Stimulated activated CD8-positive, alpha-beta memory T cell treated with anti-CD3 and anti-CD28 coated beads, Interleukin-2, amount 100 ng/mL, for 48 hours (primary cell): ENCODE measurements around the gene PIGP.
"Not testable (repeated sequence)": the region's sequence is repeated elsewhere in the genome, so short reads cannot be mapped to it uniquely, and the experiment has no call there.

Experiments
- DNase-seq, 2 donors: peaks; one replicate each; pipeline ENCODE4 v3.0.0-alpha.2; 2020; ENCODE audit warnings: low read depth in 2 of 2

PIGP gene

GRCh38 chr21:37072988-37073416 is at the start of gene PIGP, which contains the start of gene TTC3:
Gene PIGP (minus strand): TSS chr21:37073071. CDS start chr21:37072515, 556 bp downstream.
Gene TTC3 (plus strand): TSS chr21:37073254. CDS start chr21:37087258, 14,004 bp downstream.
- DNase-seq: peak; percentile 94 to 96

GRCh38 chr21:37119421-37120218 is 46.7 kb upstream of the PIGP start:
- DNase-seq: peak in 1 of 2 donors; percentile 3

- no peak for DNase-seq
These were observed 45.4 kb upstream of the PIGP start for GRCh38 chr21:37118187-37118826.

- DNase-seq: no peak
These were observed 44.3 kb upstream of the PIGP start for GRCh38 chr21:37117204-37117603.

GRCh38 chr21:37116459-37116858 is 43.6 kb upstream of the PIGP start:
- DNase-seq: not testable (repeated sequence)

GRCh38 chr21:37114301-37114700 is 41.4 kb upstream of the PIGP start:
- not testable (repeated sequence) for DNase-seq

GRCh38 chr21:37111029-37111428 is 38.2 kb upstream of the PIGP start:
- DNase-seq: not testable (repeated sequence)

- DNase-seq: no peak
These were observed 34.1 kb upstream of the PIGP start for GRCh38 chr21:37106998-37107397.

GRCh38 chr21:37102746-37103145 is 29.9 kb upstream of the PIGP start:
- not testable (repeated sequence) for DNase-seq

GRCh38 chr21:37101384-37101783 is 28.5 kb upstream of the PIGP start:
- no peak for DNase-seq

GRCh38 chr21:37100316-37100715 is 27.4 kb upstream of the PIGP start:
- no peak for DNase-seq

- no peak for DNase-seq
These were observed 25.9 kb upstream of the PIGP start for GRCh38 chr21:37098751-37099150.

- no peak for DNase-seq
These were observed 22.9 kb upstream of the PIGP start for GRCh38 chr21:37095821-37096220.

- DNase-seq: no peak
These were observed 21.1 kb upstream of the PIGP start for GRCh38 chr21:37093977-37094376.

GRCh38 chr21:37088186-37088735 is 15.4 kb upstream of the PIGP start:
- no peak for DNase-seq

- DNase-seq: no peak
These were observed 14.3 kb upstream of the PIGP start for GRCh38 chr21:37087188-37087587.

- no peak for DNase-seq
These were observed 12.9 kb upstream of the PIGP start for GRCh38 chr21:37085726-37086125.

- DNase-seq: no peak
These were observed 10.1 kb upstream of the PIGP start for GRCh38 chr21:37082856-37083528.

GRCh38 chr21:37082375-37082774 is 9.5 kb upstream of the PIGP start:
- no peak for DNase-seq

- DNase-seq: no peak
These were observed 6.4 kb upstream of the PIGP start for GRCh38 chr21:37079211-37079824.

GRCh38 chr21:37077403-37077802 is 4.5 kb upstream of the PIGP start:
- DNase-seq: no peak
